Ishikawa (cell line): ENCODE data around the gene KLHL28.

Experiments
- EGR1 ChIP-seq: IDR thresholded peaks from 2 replicates; pipeline ENCODE4 v1.6.1; 2012
- EP300 ChIP-seq: IDR thresholded peaks from 2 replicates; pipeline ENCODE4 v1.6.1; 2012; ENCODE audit warnings: borderline replicate concordance
- RAD21 ChIP-seq: IDR thresholded peaks from 2 replicates; pipeline ENCODE4 v1.6.1; 2012; ENCODE audit warnings: low read depth
- REST ChIP-seq: IDR thresholded peaks from 2 replicates; pipeline ENCODE4 v1.6.1; 2012; ENCODE audit warnings: low read depth, mild to moderate bottlenecking
- TF ChIP-seq, protein P1 (sequence below): IDR thresholded peaks from 2 replicates; pipeline ENCODE4 v1.6.1; 2012

DNA sequence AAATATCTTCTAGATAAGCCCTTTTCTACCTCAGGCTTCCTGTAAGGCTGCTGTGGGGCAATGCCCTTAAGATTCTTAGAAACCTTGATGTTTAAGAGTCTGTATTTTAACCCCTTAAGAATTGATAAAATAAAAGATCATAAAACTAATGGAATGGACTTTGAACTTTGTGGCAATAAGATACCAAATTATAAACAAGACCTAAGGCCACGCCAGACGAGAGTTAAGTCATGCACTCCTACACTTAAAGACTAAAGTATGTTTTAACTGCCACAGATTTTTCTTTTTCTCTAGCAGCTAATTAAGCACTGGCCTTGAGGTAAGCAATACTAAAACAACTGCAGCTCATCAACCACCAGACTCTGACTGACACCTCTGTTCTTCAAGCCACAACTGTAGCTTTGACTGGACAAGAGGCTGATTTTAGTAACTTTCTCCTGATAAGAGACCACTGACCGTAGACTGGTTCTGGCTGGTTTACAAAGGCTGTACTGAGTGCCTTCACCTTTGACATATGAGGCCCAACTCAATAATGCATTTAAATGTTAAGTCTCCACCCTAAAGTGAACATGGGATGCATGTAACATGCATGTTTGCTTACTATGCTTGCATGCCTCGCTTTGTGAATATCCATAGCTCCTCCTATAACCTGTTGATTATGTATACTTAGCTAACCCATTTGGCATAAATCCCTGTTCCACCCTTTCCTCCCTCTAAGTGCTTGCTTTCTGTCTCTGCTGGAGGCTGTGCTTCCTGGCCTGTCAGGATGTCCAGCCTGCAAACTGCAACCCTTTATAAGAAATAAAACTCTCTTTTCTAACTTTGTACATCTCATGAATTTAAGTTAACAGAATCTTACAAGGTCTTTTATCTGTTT lies 71.9 kb downstream of the KLHL28 start:
- TF ChIP-seq RAD21 (no peak), EP300 (no peak), REST (no peak), EGR1 (no peak)
- TF ChIP-seq, protein P1, sequence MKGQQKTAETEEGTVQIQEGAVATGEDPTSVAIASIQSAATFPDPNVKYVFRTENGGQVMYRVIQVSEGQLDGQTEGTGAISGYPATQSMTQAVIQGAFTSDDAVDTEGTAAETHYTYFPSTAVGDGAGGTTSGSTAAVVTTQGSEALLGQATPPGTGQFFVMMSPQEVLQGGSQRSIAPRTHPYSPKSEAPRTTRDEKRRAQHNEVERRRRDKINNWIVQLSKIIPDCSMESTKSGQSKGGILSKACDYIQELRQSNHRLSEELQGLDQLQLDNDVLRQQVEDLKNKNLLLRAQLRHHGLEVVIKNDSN: no peak
